GM18868 (cell line): ENCODE results near the gene CDKAL1.
"Not testable (repeated sequence)": the region's sequence is repeated elsewhere in the genome, so short reads cannot be mapped to it uniquely, and the experiment has no call there.

Experiments
- ATAC-seq: cut with Tn5 transposase; IDR thresholded peaks from one replicate; pipeline ENCODE4 v1.9.1; 2021; ENCODE audit warnings: mild to moderate bottlenecking, moderate library complexity; ENCODE audit not compliant: unreplicated experiment

Gene CDKAL1

GRCh38 chr6:20706238-20706938, 172.1 kb downstream of the CDKAL1 start:
- peak; percentile 43 for ATAC-seq

GRCh38 chr6:20706939-20707485, 172.8 kb downstream of the CDKAL1 start:
- ATAC-seq: no peak

- no peak for ATAC-seq
These were observed 173.6 kb downstream of the CDKAL1 start for GRCh38 chr6:20707870-20708269.

- peak; percentile 65 for ATAC-seq
These were observed 174.3 kb downstream of the CDKAL1 start for GRCh38 chr6:20708367-20709124.

GRCh38 chr6:20709451-20709850, 175.2 kb downstream of the CDKAL1 start:
- no peak for ATAC-seq

GRCh38 chr6:20710341-20710740, 176.1 kb downstream of the CDKAL1 start:
- no peak for ATAC-seq

GRCh38 chr6:20711518-20711917, 177.3 kb downstream of the CDKAL1 start:
- no peak for ATAC-seq

- ATAC-seq: no peak
These were observed 177.8 kb downstream of the CDKAL1 start for GRCh38 chr6:20712011-20712410.

- no peak for ATAC-seq
These were observed 181.0 kb downstream of the CDKAL1 start for GRCh38 chr6:20715135-20715806.

GRCh38 chr6:20716865-20717264, 182.6 kb downstream of the CDKAL1 start:
- peak; percentile 90 for ATAC-seq

- peak; percentile 38 for ATAC-seq
These were observed 183.5 kb downstream of the CDKAL1 start for GRCh38 chr6:20717743-20718142.

GRCh38 chr6:20718705-20719653, 184.7 kb downstream of the CDKAL1 start:
- ATAC-seq: no peak

- ATAC-seq: no peak
These were observed 185.7 kb downstream of the CDKAL1 start for GRCh38 chr6:20719980-20720379.

GRCh38 chr6:20721121-20721520, 186.9 kb downstream of the CDKAL1 start:
- ATAC-seq: not testable (repeated sequence)

GRCh38 chr6:20722455-20722854, 188.2 kb downstream of the CDKAL1 start:
- ATAC-seq: no peak

- ATAC-seq: no peak
These were observed 189.0 kb downstream of the CDKAL1 start for GRCh38 chr6:20723236-20723635.

GRCh38 chr6:20724443-20725190, 190.4 kb downstream of the CDKAL1 start:
- ATAC-seq: no peak

GRCh38 chr6:20725235-20725634, 191.0 kb downstream of the CDKAL1 start:
- not testable (repeated sequence) for ATAC-seq

GRCh38 chr6:20729086-20729485, 194.8 kb downstream of the CDKAL1 start:
- no peak for ATAC-seq

- ATAC-seq: not testable (repeated sequence)
These were observed 198.1 kb downstream of the CDKAL1 start for GRCh38 chr6:20732362-20732761.
